ENCODE data around the gene C11orf42.

The C11orf42 gene

GRCh38 chr11:6199174-6199810, 6.1 kb upstream of the C11orf42 start, which contains the start of gene OR52W1:
TSS of gene OR52W1 (plus strand) at chr11:6199224. CDS start at chr11:6199224, 0 bp downstream.
- Histone ChIP-seq H3K4me2 (ENCODE audit: low read length, poor library complexity, severe bottlenecking) (no peak within 1 kb of the TSS), H3K27ac (ENCODE audit: low read length, poor library complexity, severe bottlenecking) (no peak within 1 kb of the TSS), H3K27me3 (ENCODE audit: control insufficient read depth in 1 of 2, insufficient read depth in 1 of 2, low read length in 2 of 2) (no peaks in the 10 kb centered on the region), H3K18ac (ENCODE audit: low read depth in 1 of 2, low read length in 2 of 2) (no peak within 1 kb of the TSS), H3K9me3 (ENCODE audit: control insufficient read depth, low read length) (no peaks in the 10 kb centered on the region), H2AK5ac (ENCODE audit: low read length, severe bottlenecking) (no peak within 1 kb of the TSS), H3K4me3 (ENCODE audit: insufficient read depth in 1 of 2, low read depth in 1 of 2, low read length in 2 of 2) (no peak within 1 kb of the TSS), H2BK5ac (ENCODE audit: low read depth, low read length, poor library complexity, severe bottlenecking) (no peak within 1 kb of the TSS), H3K79me1 (replicated peaks; ENCODE audit: low read length, poor library complexity, severe bottlenecking) (no peaks in the 10 kb centered on the region), H3K4me1 (ENCODE audit: control insufficient read depth, insufficient read depth, low read depth, low read length) (no peaks in the 10 kb centered on the region), H3K14ac (ENCODE audit: low read length in 2 of 2) (no peak within 1 kb of the TSS), H3K9ac (ENCODE audit: low read length) (no peak within 1 kb of the TSS), H3K36me3 (ENCODE audit: control insufficient read depth in 1 of 2, insufficient read depth in 2 of 2, low read depth in 1 of 2, low read length in 2 of 2) (peaks cover 6 to 8% of the 10 kb centered on the region in 2 experiments), H3K4ac (ENCODE audit: low read depth in 1 of 2, low read length in 2 of 2) (no peak within 1 kb of the TSS), H2AFZ (ENCODE audit: low read depth, low read length) (no peak within 1 kb of the TSS), H2BK15ac (ENCODE audit: low read depth, poor library complexity, severe bottlenecking) (no peak within 1 kb of the TSS), H2BK120ac (ENCODE audit: low read depth, low read length) (no peak within 1 kb of the TSS), H4K8ac (ENCODE audit: low read length) (no peak within 1 kb of the TSS), H2BK12ac (ENCODE audit: low read length in 2 of 2) (no peak within 1 kb of the TSS), H3K23ac (ENCODE audit: low read length in 2 of 2) (no peak within 1 kb of the TSS), H4K91ac (ENCODE audit: low read length) (no peak within 1 kb of the TSS)
- DNase-seq: no peak
- WGBS: 94% methylated on average over 5 of the region's 5 CpGs

DNA sequence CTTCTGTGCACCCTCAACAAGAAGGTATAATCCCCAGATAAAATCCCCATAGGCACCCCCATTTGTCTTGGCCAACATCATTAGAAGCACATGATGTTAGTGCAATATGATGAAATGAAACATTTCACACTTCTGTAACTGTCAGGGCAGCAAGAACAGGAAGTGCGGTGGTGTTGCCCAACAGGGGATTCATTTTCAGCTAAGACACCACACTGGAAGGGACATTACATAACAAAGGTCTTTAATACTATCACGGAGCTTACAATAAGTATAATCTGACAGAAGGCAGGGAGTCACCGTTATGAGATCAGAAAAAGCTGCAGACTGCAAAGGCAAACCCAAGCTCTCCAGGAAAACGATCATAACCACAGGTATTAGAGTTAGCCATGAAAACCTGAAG, 4.4 kb upstream of the C11orf42 start:
- Histone ChIP-seq H3K27ac (ENCODE audit: low read length, poor library complexity, severe bottlenecking) (no peak overlapping the region), H2AFZ (ENCODE audit: low read depth, low read length) (no peak overlapping the region), H2BK15ac (ENCODE audit: low read depth, poor library complexity, severe bottlenecking) (no peak overlapping the region), H3K4me1 (ENCODE audit: control insufficient read depth, insufficient read depth, low read depth, low read length) (peaks cover 2% of the 10 kb centered on the region), H3K14ac (ENCODE audit: low read length in 2 of 2) (no peak overlapping the region), H2BK120ac (ENCODE audit: low read depth, low read length) (no peak overlapping the region), H3K4ac (ENCODE audit: low read depth in 1 of 2, low read length in 2 of 2) (no peak overlapping the region), H4K8ac (ENCODE audit: low read length) (no peak overlapping the region), H3K36me3 (ENCODE audit: control insufficient read depth in 1 of 2, insufficient read depth in 2 of 2, low read depth in 1 of 2, low read length in 2 of 2) (peaks cover 9 to 24% of the 10 kb centered on the region in 2 experiments), H3K9me3 (ENCODE audit: control insufficient read depth, low read length) (no peaks in the 10 kb centered on the region), H4K91ac (ENCODE audit: low read length) (no peak overlapping the region), H3K23ac (ENCODE audit: low read length in 2 of 2) (no peak overlapping the region), H3K27me3 (ENCODE audit: control insufficient read depth in 1 of 2, insufficient read depth in 1 of 2, low read length in 2 of 2) (no peaks in the 10 kb centered on the region), H2BK5ac (ENCODE audit: low read depth, low read length, poor library complexity, severe bottlenecking) (no peak overlapping the region), H2AK5ac (ENCODE audit: low read length, severe bottlenecking) (no peak overlapping the region), H2BK12ac (ENCODE audit: low read length in 2 of 2) (no peak overlapping the region), H3K9ac (ENCODE audit: low read length) (no peak overlapping the region), H3K79me1 (replicated peaks; ENCODE audit: low read length, poor library complexity, severe bottlenecking) (peaks cover 2% of the 10 kb centered on the region), H3K4me3 (ENCODE audit: insufficient read depth in 1 of 2, low read depth in 1 of 2, low read length in 2 of 2) (no peak overlapping the region), H3K18ac (ENCODE audit: low read depth in 1 of 2, low read length in 2 of 2) (no peak overlapping the region), H3K4me2 (ENCODE audit: low read length, poor library complexity, severe bottlenecking) (no peak overlapping the region)
- DNase-seq: no peak
- 87% methylated on average over 4 of the region's 4 CpGs for WGBS

DNA sequence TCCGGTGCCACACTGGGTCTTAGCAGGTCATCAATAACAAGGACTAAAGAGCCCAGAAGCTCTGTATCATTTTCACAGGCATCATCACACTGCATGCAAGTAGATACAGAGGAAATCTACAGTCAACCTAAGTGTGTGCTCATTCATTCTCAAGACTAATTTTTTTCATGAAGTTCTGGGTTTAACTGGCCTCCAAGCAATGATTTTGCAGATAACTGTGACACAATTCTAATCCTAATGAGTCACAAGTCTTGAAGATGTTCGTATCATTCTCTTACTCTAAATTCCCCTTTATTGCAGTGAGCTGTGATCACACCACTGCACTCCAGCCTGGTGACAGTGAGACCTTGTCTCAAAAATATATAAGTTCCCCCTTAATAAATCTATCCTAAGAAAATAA, 3.9 kb upstream of the C11orf42 start:
- Histone ChIP-seq H2BK12ac (ENCODE audit: low read length in 2 of 2) (no peak overlapping the region), H4K8ac (ENCODE audit: low read length) (no peak overlapping the region), H2BK15ac (ENCODE audit: low read depth, poor library complexity, severe bottlenecking) (no peak overlapping the region), H2AFZ (ENCODE audit: low read depth, low read length) (no peak overlapping the region), H3K36me3 (ENCODE audit: control insufficient read depth in 1 of 2, insufficient read depth in 2 of 2, low read depth in 1 of 2, low read length in 2 of 2) (peaks cover 9 to 29% of the 10 kb centered on the region in 2 experiments), H3K4me2 (ENCODE audit: low read length, poor library complexity, severe bottlenecking) (no peak overlapping the region), H2AK5ac (ENCODE audit: low read length, severe bottlenecking) (no peak overlapping the region), H3K23ac (ENCODE audit: low read length in 2 of 2) (no peak overlapping the region), H3K27ac (ENCODE audit: low read length, poor library complexity, severe bottlenecking) (no peak overlapping the region), H3K4me3 (ENCODE audit: insufficient read depth in 1 of 2, low read depth in 1 of 2, low read length in 2 of 2) (no peak overlapping the region), H3K4me1 (ENCODE audit: control insufficient read depth, insufficient read depth, low read depth, low read length) (peaks cover 2% of the 10 kb centered on the region), H2BK5ac (ENCODE audit: low read depth, low read length, poor library complexity, severe bottlenecking) (no peak overlapping the region), H2BK120ac (ENCODE audit: low read depth, low read length) (no peak overlapping the region), H3K18ac (ENCODE audit: low read depth in 1 of 2, low read length in 2 of 2) (no peak overlapping the region), H3K79me1 (replicated peaks; ENCODE audit: low read length, poor library complexity, severe bottlenecking) (peaks cover 2% of the 10 kb centered on the region), H3K27me3 (ENCODE audit: control insufficient read depth in 1 of 2, insufficient read depth in 1 of 2, low read length in 2 of 2) (no peaks in the 10 kb centered on the region), H3K9ac (ENCODE audit: low read length) (no peak overlapping the region), H3K9me3 (ENCODE audit: control insufficient read depth, low read length) (no peaks in the 10 kb centered on the region), H4K91ac (ENCODE audit: low read length) (no peak overlapping the region), H3K14ac (ENCODE audit: low read length in 2 of 2) (no peak overlapping the region), H3K4ac (ENCODE audit: low read depth in 1 of 2, low read length in 2 of 2) (no peak overlapping the region)
- 91% methylated on average over 2 of the region's 2 CpGs for WGBS
- peak; percentile 50 for DNase-seq

DNA sequence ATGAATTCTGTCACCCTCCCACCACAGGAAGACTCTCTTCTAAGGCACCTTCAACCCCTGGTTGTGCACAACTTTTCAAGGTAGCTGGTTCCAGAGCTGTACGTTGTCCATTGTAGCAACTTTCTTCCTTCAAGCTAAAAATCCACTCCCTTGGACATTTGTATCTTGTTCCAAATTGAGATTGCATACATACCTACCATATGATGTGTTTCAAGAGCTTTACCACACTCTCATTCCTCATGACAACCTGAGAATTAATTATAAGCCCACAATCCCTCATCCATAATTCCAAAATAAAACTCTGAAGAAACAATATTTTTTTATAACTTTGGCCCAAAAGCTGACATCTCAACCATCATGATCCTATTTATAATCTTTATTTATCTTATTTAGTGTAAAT, 3.3 kb upstream of the C11orf42 start:
- H3K23ac ChIP-seq (ENCODE audit: low read length in 2 of 2): no peak overlapping the region
- no peak overlapping the region for H3K27ac ChIP-seq (ENCODE audit: low read length, poor library complexity, severe bottlenecking)
- H2BK5ac ChIP-seq (ENCODE audit: low read depth, low read length, poor library complexity, severe bottlenecking): no peak overlapping the region
- no peak overlapping the region for H4K91ac ChIP-seq (ENCODE audit: low read length)
- H3K9ac ChIP-seq (ENCODE audit: low read length): no peak overlapping the region
- no peak overlapping the region for H2BK120ac ChIP-seq (ENCODE audit: low read depth, low read length)
- H3K4me2 ChIP-seq (ENCODE audit: low read length, poor library complexity, severe bottlenecking): no peak overlapping the region
- peaks cover 2% of the 10 kb centered on the region for H3K4me1 ChIP-seq (ENCODE audit: control insufficient read depth, insufficient read depth, low read depth, low read length)
- no peak overlapping the region for H2AFZ ChIP-seq (ENCODE audit: low read depth, low read length)
- no peak overlapping the region for H3K14ac ChIP-seq (ENCODE audit: low read length in 2 of 2)
- no peak overlapping the region for H4K8ac ChIP-seq (ENCODE audit: low read length)
- H3K79me1 ChIP-seq (replicated peaks; ENCODE audit: low read length, poor library complexity, severe bottlenecking): peaks cover 2% of the 10 kb centered on the region
- no peak overlapping the region for H2BK12ac ChIP-seq (ENCODE audit: low read length in 2 of 2)
- H2BK15ac ChIP-seq (ENCODE audit: low read depth, poor library complexity, severe bottlenecking): no peak overlapping the region
- H3K9me3 ChIP-seq (ENCODE audit: control insufficient read depth, low read length): no peaks in the 10 kb centered on the region
- no peak overlapping the region for H3K4ac ChIP-seq (ENCODE audit: low read depth in 1 of 2, low read length in 2 of 2)
- no peaks in the 10 kb centered on the region for H3K27me3 ChIP-seq (ENCODE audit: control insufficient read depth in 1 of 2, insufficient read depth in 1 of 2, low read length in 2 of 2)
- H2AK5ac ChIP-seq (ENCODE audit: low read length, severe bottlenecking): no peak overlapping the region
- H3K4me3 ChIP-seq (ENCODE audit: insufficient read depth in 1 of 2, low read depth in 1 of 2, low read length in 2 of 2): no peak overlapping the region
- WGBS: 96% methylated on average over 1 of the region's 1 CpG
- no peak overlapping the region for H3K18ac ChIP-seq (ENCODE audit: low read depth in 1 of 2, low read length in 2 of 2)
- no peak for DNase-seq
- peaks cover 9 to 35% of the 10 kb centered on the region in 2 experiments for H3K36me3 ChIP-seq (ENCODE audit: control insufficient read depth in 1 of 2, insufficient read depth in 2 of 2, low read depth in 1 of 2, low read length in 2 of 2)

Data from mesenchymal stem cell (in vitro differentiated cells and primary cell).